ENCODE data around the gene HMGCS2.

GRCh38 chr1:119703666-119704450 is 64.8 kb downstream of the HMGCS2 start:
- TF ChIP-seq CTCF (IDR thresholded peaks at IDR 0.05) (no peak), HOXA7 (CRISPR knock-in tag; IDR thresholded peaks at IDR 0.05) (no peak), JUN (IDR thresholded peaks at IDR 0.05) (no peak), RAD21 (conservative IDR thresholded peaks at IDR 0.05 in 1 of 2, IDR thresholded peaks at IDR 0.05 in 1 of 2) (no peak), POLR2A (IDR thresholded peaks at IDR 0.05; ENCODE audit: low read length) (no peak), CHD2 (IDR thresholded peaks at IDR 0.05; ENCODE audit: low read length, partially characterized antibody) (no peak)
- TF ChIP-seq, protein P1, sequence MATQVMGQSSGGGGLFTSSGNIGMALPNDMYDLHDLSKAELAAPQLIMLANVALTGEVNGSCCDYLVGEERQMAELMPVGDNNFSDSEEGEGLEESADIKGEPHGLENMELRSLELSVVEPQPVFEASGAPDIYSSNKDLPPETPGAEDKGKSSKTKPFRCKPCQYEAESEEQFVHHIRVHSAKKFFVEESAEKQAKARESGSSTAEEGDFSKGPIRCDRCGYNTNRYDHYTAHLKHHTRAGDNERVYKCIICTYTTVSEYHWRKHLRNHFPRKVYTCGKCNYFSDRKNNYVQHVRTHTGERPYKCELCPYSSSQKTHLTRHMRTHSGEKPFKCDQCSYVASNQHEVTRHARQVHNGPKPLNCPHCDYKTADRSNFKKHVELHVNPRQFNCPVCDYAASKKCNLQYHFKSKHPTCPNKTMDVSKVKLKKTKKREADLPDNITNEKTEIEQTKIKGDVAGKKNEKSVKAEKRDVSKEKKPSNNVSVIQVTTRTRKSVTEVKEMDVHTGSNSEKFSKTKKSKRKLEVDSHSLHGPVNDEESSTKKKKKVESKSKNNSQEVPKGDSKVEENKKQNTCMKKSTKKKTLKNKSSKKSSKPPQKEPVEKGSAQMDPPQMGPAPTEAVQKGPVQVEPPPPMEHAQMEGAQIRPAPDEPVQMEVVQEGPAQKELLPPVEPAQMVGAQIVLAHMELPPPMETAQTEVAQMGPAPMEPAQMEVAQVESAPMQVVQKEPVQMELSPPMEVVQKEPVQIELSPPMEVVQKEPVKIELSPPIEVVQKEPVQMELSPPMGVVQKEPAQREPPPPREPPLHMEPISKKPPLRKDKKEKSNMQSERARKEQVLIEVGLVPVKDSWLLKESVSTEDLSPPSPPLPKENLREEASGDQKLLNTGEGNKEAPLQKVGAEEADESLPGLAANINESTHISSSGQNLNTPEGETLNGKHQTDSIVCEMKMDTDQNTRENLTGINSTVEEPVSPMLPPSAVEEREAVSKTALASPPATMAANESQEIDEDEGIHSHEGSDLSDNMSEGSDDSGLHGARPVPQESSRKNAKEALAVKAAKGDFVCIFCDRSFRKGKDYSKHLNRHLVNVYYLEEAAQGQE (IDR thresholded peaks at IDR 0.05) = no peak
- TF ChIP-seq, protein P2, sequence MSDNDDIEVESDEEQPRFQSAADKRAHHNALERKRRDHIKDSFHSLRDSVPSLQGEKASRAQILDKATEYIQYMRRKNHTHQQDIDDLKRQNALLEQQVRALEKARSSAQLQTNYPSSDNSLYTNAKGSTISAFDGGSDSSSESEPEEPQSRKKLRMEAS (IDR thresholded peaks at IDR 0.05) = no peak

All from A549 (cell line).